K562 (cell line): ENCODE results near the gene PHLDB1. TPM values are rescaled to one million over a fixed set of nuclear protein-coding genes. Genes with fewer than 3 reads are reported as not detected.

Source experiments
- ATAC-seq: fragments of 200-7000 bp; cut with Tn5 transposase; 3 replicates; pipeline ENCODE4 v1.9.1; 2020; ENCODE audit warnings: moderate library complexity
- BruUV-seq: library from RNA; stranded (reverse); fragments of 400-500 nt; replicated peaks from 2 replicates; lab custom pipeline; 2021; lab: Mats Ljungman, UMichigan
- CTCF ChIA-PET: fragments of 300-600 bp; formaldehyde crosslinking; extraction: SDS; loops from one replicate; lab custom pipeline; 2021; ENCODE audit warnings: low intra/inter-chr PET ratio; lab: Yijun Ruan, JAX
- POLR2A ChIA-PET: fragments of 300-600, 350-650 bp; sonication (Branson Sonifier 250); formaldehyde crosslinking; extraction: SDS; loops from one replicate; lab custom pipeline; 2021; ENCODE audit warnings: antibody characterized with exemption, inconsistent platforms; lab: Yijun Ruan, JAX
- DNase-seq, 4 experiments: peaks; one replicate each; pipeline versions ENCODE4 v3.0.0 to v3.0.0-alpha.2; 2011 to 2018; ENCODE audit warnings: low spot score in 3 of 4, mixed read lengths in 3 of 4; ENCODE audit errors: extremely low read depth in 1 of 4
- FAIRE-seq: peaks from 2 replicates; lab custom pipeline; 2011; peaks lifted over from hg19 to GRCh38; lab: Jason Lieb, UNC
- H2AFZ ChIP-seq: 2 replicates; pipeline ENCODE4 v1.6.0; 2011; ENCODE audit warnings: low read depth, low read length, control low read depth, inconsistent platforms
- H3K27ac ChIP-seq: fragments of 200-600 bp; 3 replicates; pipeline ENCODE4 v1.8.0; 2011; ENCODE audit warnings: low read depth, mild to moderate bottlenecking, control low read depth, inconsistent platforms, low read length, moderate library complexity, mixed read lengths; ENCODE audit errors: extremely low read depth
- H3K27me3 ChIP-seq, 2 experiments: fragments of 300-600 bp in 1 of 2; 2 replicates in 1 of 2; 3 replicates in 1 of 2; pipeline versions ENCODE4 v1.6.0 to v1.8.0; 2011; ENCODE audit warnings: inconsistent platforms in 2 of 2, low read length in 2 of 2, mild to moderate bottlenecking in 1 of 2, mixed read lengths in 1 of 2, moderate library complexity in 1 of 2; ENCODE audit not compliant: control insufficient read depth in 2 of 2, insufficient read depth in 2 of 2
- H3K36me3 ChIP-seq: fragments of 300-600 bp; 3 replicates; pipeline ENCODE4 v1.8.0; 2011; ENCODE audit warnings: mild to moderate bottlenecking, low read length, inconsistent platforms; ENCODE audit not compliant: control insufficient read depth, insufficient read depth
- H3K4me1 ChIP-seq, 2 experiments: fragments of 200-600 bp in 1 of 2; replicated peaks in 1 of 2; 2 replicates in 1 of 2; 3 replicates in 1 of 2; pipeline versions ENCODE4 v1.5.1 to v1.8.0; 2011; ENCODE audit warnings: inconsistent platforms in 2 of 2, low read length in 2 of 2, mild to moderate bottlenecking in 1 of 2, mixed read lengths in 1 of 2, moderate library complexity in 1 of 2; ENCODE audit not compliant: control insufficient read depth in 2 of 2, insufficient read depth in 2 of 2
- H3K4me2 ChIP-seq: 2 replicates; pipeline ENCODE4 v1.6.1; 2011; ENCODE audit warnings: low read length, control low read depth, inconsistent platforms, mixed read lengths; ENCODE audit not compliant: insufficient read depth
- H3K4me3 ChIP-seq: fragments of 200-600 bp; sonication (generic), shearing (Covaris generic); 2 replicates; pipeline ENCODE4 v1.5.1; 2016; ENCODE audit warnings: control low read depth, inconsistent platforms
- H3K79me2 ChIP-seq: fragments of 200-600 bp; 3 replicates; pipeline ENCODE4 v1.8.0; 2011; ENCODE audit warnings: low read length, inconsistent platforms; ENCODE audit not compliant: control insufficient read depth, insufficient read depth
- H3K9ac ChIP-seq, 2 experiments: 2 replicates each; pipeline versions ENCODE4 v1.6.0 to v1.6.1; 2011; ENCODE audit warnings: low read depth in 2 of 2, low read length in 2 of 2, control low read depth in 1 of 2, inconsistent platforms in 1 of 2, mild to moderate bottlenecking in 1 of 2, mixed read lengths in 1 of 2; ENCODE audit not compliant: insufficient read depth in 1 of 2
- H3K9me1 ChIP-seq: one replicate; pipeline ENCODE4 v1.6.0; 2011; ENCODE audit warnings: inconsistent platforms, mild to moderate bottlenecking, low read length, moderate library complexity; ENCODE audit not compliant: control insufficient read depth, insufficient read depth
- H3K9me3 ChIP-seq: replicated peaks from 2 replicates; pipeline ENCODE4 v1.5.1; 2011; ENCODE audit warnings: low read depth, low read length, inconsistent platforms; ENCODE audit not compliant: control insufficient read depth, insufficient read depth
- H4K20me1 ChIP-seq: replicated peaks from 2 replicates; pipeline ENCODE4 v1.6.1; 2011; ENCODE audit warnings: low read length, inconsistent platforms, mixed read lengths; ENCODE audit not compliant: control insufficient read depth, insufficient read depth
- BMI1 ChIP-seq: fragments of 150-350 bp; IDR thresholded peaks from 2 replicates; pipeline ENCODE4 v1.6.1; 2014; ENCODE audit warnings: low read length
- HSF4 ChIP-seq: fragments of 250-450 bp; sonication (Bioruptor Pico); IDR thresholded peaks from 2 replicates; pipeline ENCODE4 v2.1.2; 2022; ENCODE audit warnings: mild to moderate bottlenecking, moderate library complexity, borderline replicate concordance
- KAT7 ChIP-seq: sonication (generic); formaldehyde crosslinking; IDR thresholded peaks from 2 replicates; pipeline ENCODE4 v1.8.0; 2022; ENCODE audit warnings: missing genetic modification reagents, mild to moderate bottlenecking, borderline replicate concordance
- NFIC ChIP-seq: fragments of 450-650 bp; IDR thresholded peaks from 2 replicates; pipeline ENCODE4 v1.6.1; 2017; ENCODE audit warnings: mild to moderate bottlenecking, inconsistent platforms
- RBM14 ChIP-seq: fragments of 200-400 bp; formaldehyde crosslinking; IDR thresholded peaks from 2 replicates; pipeline ENCODE4 v1.6.1; 2018; ENCODE audit warnings: low read depth, mild to moderate bottlenecking, low read length, moderate library complexity, borderline replicate concordance; ENCODE audit not compliant: insufficient read depth
- WGBS: fragments of 100-300 bp; shearing (Covaris generic); methylation state at CpG from one replicate; pipeline ENCODE4 v1.1.6; 2016; ENCODE audit warnings: low coverage, mixed read lengths; ENCODE audit not compliant: insufficient coverage; ENCODE audit errors: missing lambda C conversion rate; 5-methylcytosine and 5-hydroxymethylcytosine counted together
- in situ Hi-C: fragments of 300-500 bp; cut with MboI; formaldehyde crosslinking; loops from 4 replicates; pipeline ENCODE4 v1.15.0; 2018; ENCODE audit warnings: inconsistent platforms, mixed read lengths
- intact Hi-C: fragments of 100-400 bp; cut with micrococcal nuclease; formaldehyde crosslinking; loops from 2 replicates; pipeline ENCODE4 v1.14.2; 2022
- polyA plus RNA-seq, 8 experiments: library from polyadenylated mRNA; depleted of rRNA in 4 of 8; stranded (reverse) in 5 of 8; unstranded in 3 of 8; fragments of >200 nt; fragmentation: Nextera tagmentation in 2 of 8; fragmentation: Illumina TruSeq in 1 of 8; extraction: Ambion mirVana in 2 of 8; extraction: Trizol in 1 of 8; gene quantifications; 2 replicates each; pipeline versions ENCODE4 v1.2.1 to v1.2.3, GENCODE V29; 2011 to 2014; ENCODE audit warnings: inconsistent platforms in 1 of 8, missing spikeins in 1 of 8
- total RNA-seq, 7 experiments: library from RNA; depleted of rRNA in 6 of 7; stranded (reverse); fragments of >200 nt in 6 of 7; fragmentation: Illumina TruSeq in 2 of 7; extraction: Trizol in 2 of 7; gene quantifications; 2 replicates each; pipeline versions ENCODE4 v1.2.1 to v1.2.3, GENCODE V29; 2011 to 2021; ENCODE audit warnings: low replicate concordance in 1 of 7
- TF ChIP-seq, protein P1 (sequence below): IDR thresholded peaks from 2 replicates; pipeline ENCODE4 v1.6.1; 2014; ENCODE audit warnings: antibody characterized with exemption

The PHLDB1 gene
- total and polyA plus RNA-seq, 9 of the 15 experiments (the other 6 are each of a cell fraction or from before 2014, with no cell fraction given) = 2.0 to 28.7 (median 16.2) TPM

DNA sequence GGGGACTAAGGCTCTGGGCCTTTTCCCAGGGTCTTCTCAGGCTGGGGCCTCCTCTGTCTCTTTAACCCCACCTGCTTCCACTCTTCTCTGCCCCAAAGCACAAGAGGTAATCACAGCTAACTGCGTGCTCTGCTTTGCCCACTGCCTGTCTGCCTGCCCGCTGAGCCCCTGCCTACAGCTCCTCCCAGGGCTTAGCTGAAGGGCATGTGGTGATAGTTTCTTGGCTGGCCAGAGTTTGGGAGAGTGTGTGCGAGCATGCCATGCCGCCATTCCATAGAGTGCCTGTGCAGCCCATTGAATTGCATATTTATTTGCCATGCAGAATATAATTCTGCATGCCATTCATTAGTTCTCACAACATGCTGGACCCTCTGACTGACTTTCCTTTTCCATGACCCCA lies 32.5 kb downstream of the PHLDB1 start (continued):
- TF ChIP-seq HSF4 (CRISPR knock-in tag) (no peak), KAT7 (CRISPR knock-in tag) (no peak), BMI1 (no peak)
- TF ChIP-seq, protein P1, sequence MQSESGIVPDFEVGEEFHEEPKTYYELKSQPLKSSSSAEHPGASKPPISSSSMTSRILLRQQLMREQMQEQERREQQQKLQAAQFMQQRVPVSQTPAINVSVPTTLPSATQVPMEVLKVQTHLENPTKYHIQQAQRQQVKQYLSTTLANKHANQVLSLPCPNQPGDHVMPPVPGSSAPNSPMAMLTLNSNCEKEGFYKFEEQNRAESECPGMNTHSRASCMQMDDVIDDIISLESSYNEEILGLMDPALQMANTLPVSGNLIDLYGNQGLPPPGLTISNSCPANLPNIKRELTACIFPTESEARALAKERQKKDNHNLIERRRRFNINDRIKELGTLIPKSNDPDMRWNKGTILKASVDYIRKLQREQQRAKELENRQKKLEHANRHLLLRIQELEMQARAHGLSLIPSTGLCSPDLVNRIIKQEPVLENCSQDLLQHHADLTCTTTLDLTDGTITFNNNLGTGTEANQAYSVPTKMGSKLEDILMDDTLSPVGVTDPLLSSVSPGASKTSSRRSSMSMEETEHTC = no peak

DNA sequence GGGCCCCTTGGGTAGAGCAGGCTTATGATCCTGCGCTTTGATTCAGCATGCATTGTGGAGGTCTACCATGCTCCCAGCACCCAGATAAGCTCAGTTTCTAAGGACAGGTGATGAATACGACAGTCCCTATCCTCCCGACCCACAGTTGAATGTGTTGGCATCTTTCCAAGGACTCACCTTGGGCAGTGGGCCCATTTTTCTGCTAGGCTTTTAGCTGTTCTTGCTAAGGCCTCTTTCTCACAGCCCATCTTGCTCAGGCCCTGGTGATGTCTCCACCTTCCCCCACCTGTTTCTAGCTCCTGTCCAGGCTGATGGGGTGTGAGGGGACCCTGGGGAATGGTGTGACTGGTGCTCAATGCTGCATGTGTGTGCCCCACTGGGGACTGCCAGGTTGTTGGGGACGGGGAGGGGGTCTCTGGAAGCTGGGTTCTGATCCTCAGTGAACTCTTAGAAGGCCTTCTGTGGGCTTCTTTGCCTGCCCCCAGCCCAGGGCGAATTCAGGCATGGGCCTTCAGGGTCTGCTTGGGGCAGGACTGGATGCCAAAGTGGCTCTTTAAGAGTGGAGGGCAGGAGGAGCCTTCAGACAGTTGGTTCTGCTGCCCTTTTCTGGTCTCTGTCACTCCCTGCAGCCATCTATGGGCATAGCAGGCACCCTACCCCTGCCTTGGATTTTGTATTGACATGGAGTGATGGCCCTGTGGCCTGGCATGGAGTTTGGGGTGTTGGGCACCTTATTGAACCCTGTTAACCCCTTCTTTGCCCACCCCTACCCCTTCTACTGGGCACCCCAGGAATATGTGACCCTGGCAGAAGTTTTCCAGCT lies 33.1 kb downstream of the PHLDB1 start:
- Histone ChIP-seq H3K9me1 (peaks cover 6% of the 10 kb centered on the region), H4K20me1 (no peaks in the 10 kb centered on the region), H3K79me2 (no peaks in the 10 kb centered on the region), H3K9me3 (no peaks in the 10 kb centered on the region), H2AFZ (no peak overlapping the region), H3K9ac (no peak overlapping the region; a peak in 1 of 4 replicates), H3K27me3 (no peaks in the 10 kb centered on the region), H3K4me2 (no peak overlapping the region), H3K4me1 (peaks cover 17 to 34% of the 10 kb centered on the region in 2 experiments; a peak in 4 of 5 replicates), H3K36me3 (peaks cover 64% of the 10 kb centered on the region), H3K27ac (no peak overlapping the region), H3K4me3 (no peak overlapping the region)
- intact Hi-C loops (no loop called here), in situ Hi-C loops (no loop called here)
- TF ChIP-seq RBM14 (no peak), NFIC (peak; percentile 76)
- FAIRE-seq = no peak
- 47% methylated on average over 5 of the region's 5 CpGs for WGBS
- ChIA-PET POLR2A (interaction anchor here (0.7 to 0.8 kb wide), 3 partner anchors 14 to 93 kb away, joined by 3 read pairs; no protein-coding TSS in a partner anchor), CTCF (interaction anchor here (0.5 kb wide), 1 partner anchor 102 kb away, joined by 3 read pairs; no protein-coding TSS in a partner anchor)
- ATAC-seq = no peak
- BruUV-seq = no TSS peak
- DNase-seq = no peak
